Vagina (tissue), 2 donors: ENCODE measurements around the gene SORCS1. TPM values are rescaled to one million over a fixed set of nuclear protein-coding genes. Genes with fewer than 3 reads are reported as not detected.

Experiments used
- DNase-seq, 2 donors: peaks; one replicate each; pipeline ENCODE4 v3.0.0-alpha.2; 2017; ENCODE audit errors: extremely low spot score in 2 of 2
- H3K27ac ChIP-seq: fragments of 200-600 bp; sonication (generic); one replicate; pipeline ENCODE4 v1.5.1; 2019
- H3K27me3 ChIP-seq: fragments of 200-600 bp; sonication (generic); one replicate; pipeline ENCODE4 v1.5.1; 2019
- H3K36me3 ChIP-seq, 2 donors: fragments of 200-600 bp; sonication (generic); one replicate each; pipeline ENCODE4 v1.5.1; 2017 to 2019
- H3K4me1 ChIP-seq: fragments of 200-600 bp; sonication (generic); one replicate; pipeline ENCODE4 v1.5.1; 2019
- H3K4me3 ChIP-seq, 2 donors: fragments of 200-600 bp; sonication (generic); 1 replicate in 1 of 2; 2 replicates in 1 of 2; pipeline ENCODE4 v1.5.1; 2016 to 2019
- H3K9me3 ChIP-seq: fragments of 200-600 bp; sonication (generic); one replicate; pipeline ENCODE4 v1.5.1; 2019
- POLR2A ChIP-seq, 2 donors: fragments of 450-650 bp; IDR thresholded peaks; one replicate each; pipeline ENCODE4 v1.6.1; 2017; ENCODE audit warnings: antibody characterized with exemption in 2 of 2, mild to moderate bottlenecking in 2 of 2, moderate library complexity in 2 of 2
- POLR2AphosphoS5 ChIP-seq, 2 donors: sonication (generic); formaldehyde crosslinking; IDR thresholded peaks; one replicate each; pipeline ENCODE4 v1.9.0; 2017; ENCODE audit warnings: antibody characterized with exemption in 2 of 2, mild to moderate bottlenecking in 2 of 2, low read depth in 1 of 2; ENCODE audit not compliant: insufficient read depth in 1 of 2
- intact Hi-C: fragments of 100-400 bp; cut with DNase I; formaldehyde crosslinking; loops from one replicate; pipeline ENCODE4 v1.15.1; 2023
- total RNA-seq: library from RNA; depleted of rRNA; stranded (reverse); fragments of >200 nt; gene quantifications from one replicate; pipeline ENCODE4 v1.2.3, GENCODE V29; 2016
- TF ChIP-seq, protein P1 (sequence below), 3 experiments: fragments of 450-650 bp in 2 of 3; fragments of 200-600 bp in 1 of 3; sonication (generic) in 1 of 3; IDR thresholded peaks; one replicate each; pipeline ENCODE4 v1.5.1; 2017 to 2019; ENCODE audit warnings: antibody characterized with exemption in 3 of 3, mild to moderate bottlenecking in 2 of 3, moderate library complexity in 2 of 3

Gene SORCS1
- total RNA-seq, 1 donor from 2014 or later: 5.9 TPM

DNA sequence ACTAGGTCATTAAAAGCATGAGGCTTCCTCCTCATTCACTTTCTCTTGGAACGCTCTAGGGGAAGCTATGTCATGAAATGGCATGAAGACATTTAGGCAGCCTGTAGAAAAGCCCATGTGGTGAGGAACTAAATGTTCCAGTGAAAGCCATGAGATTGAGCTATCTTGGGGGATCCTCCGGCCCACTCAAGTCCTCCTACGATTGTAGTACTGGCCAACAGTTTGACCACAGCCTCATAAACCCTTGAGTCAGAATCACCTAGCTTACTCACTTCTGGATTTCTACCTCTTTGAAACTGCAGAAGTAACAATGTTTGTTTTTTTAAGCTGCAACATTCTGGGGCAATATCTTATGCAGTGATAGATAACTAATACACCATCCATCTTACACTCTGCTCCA is 605.1 kb downstream of the SORCS1 start:
- no peaks in the 10 kb centered on the region for H3K27me3 ChIP-seq
- H3K4me3 ChIP-seq: no peak overlapping the region
- H3K36me3 ChIP-seq: no peaks in the 10 kb centered on the region
- TF ChIP-seq POLR2AphosphoS5 (IDR thresholded peaks at IDR 0.05; ENCODE audit: insufficient read depth in 1 of 2, low read depth in 1 of 2): no peak
- no peak for TF ChIP-seq POLR2A (IDR thresholded peaks at IDR 0.05)
- TF ChIP-seq, protein P1, sequence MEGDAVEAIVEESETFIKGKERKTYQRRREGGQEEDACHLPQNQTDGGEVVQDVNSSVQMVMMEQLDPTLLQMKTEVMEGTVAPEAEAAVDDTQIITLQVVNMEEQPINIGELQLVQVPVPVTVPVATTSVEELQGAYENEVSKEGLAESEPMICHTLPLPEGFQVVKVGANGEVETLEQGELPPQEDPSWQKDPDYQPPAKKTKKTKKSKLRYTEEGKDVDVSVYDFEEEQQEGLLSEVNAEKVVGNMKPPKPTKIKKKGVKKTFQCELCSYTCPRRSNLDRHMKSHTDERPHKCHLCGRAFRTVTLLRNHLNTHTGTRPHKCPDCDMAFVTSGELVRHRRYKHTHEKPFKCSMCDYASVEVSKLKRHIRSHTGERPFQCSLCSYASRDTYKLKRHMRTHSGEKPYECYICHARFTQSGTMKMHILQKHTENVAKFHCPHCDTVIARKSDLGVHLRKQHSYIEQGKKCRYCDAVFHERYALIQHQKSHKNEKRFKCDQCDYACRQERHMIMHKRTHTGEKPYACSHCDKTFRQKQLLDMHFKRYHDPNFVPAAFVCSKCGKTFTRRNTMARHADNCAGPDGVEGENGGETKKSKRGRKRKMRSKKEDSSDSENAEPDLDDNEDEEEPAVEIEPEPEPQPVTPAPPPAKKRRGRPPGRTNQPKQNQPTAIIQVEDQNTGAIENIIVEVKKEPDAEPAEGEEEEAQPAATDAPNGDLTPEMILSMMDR (IDR thresholded peaks at IDR 0.05): no peak
- intact Hi-C loops: no loop called here
- DNase-seq: no peak
- no peaks in the 10 kb centered on the region for H3K9me3 ChIP-seq
- H3K4me1 ChIP-seq: no peaks in the 10 kb centered on the region
- no peak overlapping the region for H3K27ac ChIP-seq

DNA sequence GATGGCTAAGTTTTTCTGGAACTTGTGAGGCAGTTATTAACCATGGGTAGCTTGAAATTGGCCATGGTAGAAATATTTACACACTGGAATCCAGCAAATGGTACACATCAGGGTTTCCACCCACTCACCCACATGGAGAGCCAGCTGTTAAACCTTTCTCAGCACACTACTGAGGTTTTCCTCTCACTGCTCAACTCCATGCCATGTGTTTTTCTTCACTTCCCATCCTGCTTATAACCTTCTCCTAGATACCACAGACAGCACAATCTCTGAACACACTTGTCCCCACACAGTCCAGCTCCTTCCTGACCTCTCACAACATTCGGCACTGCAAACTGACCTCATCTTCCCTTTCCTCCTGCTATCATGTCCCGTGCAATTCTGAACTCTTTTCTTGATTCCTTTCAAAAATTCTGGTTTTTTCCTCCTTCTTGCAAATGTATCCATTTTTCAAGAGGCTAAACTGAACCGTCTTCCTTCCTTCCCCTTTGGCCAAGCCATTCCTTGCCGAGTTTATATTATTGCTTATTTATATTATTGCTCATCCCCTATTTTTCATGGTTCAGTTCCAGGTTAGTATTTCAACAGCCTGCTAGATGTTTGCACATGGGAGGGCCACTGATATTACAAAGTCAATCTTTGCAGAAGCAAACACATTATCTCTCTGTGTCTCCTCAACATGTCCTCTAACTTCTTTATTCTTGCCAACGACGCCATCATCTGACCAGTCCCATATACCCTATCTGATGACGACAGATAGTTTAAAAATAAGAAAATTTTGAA is 606.4 kb downstream of the SORCS1 start:
- intact Hi-C loops: no loop called here
- no peak for DNase-seq
- no peaks in the 10 kb centered on the region for H3K36me3 ChIP-seq
- TF ChIP-seq, protein P1 (IDR thresholded peaks at IDR 0.05): no peak
- TF ChIP-seq POLR2A (IDR thresholded peaks at IDR 0.05): no peak
- no peak for TF ChIP-seq POLR2AphosphoS5 (IDR thresholded peaks at IDR 0.05; ENCODE audit: insufficient read depth in 1 of 2, low read depth in 1 of 2)
- no peaks in the 10 kb centered on the region for H3K4me1 ChIP-seq
- no peak overlapping the region for H3K4me3 ChIP-seq
- H3K27ac ChIP-seq: no peak overlapping the region
- H3K9me3 ChIP-seq: no peaks in the 10 kb centered on the region
- no peaks in the 10 kb centered on the region for H3K27me3 ChIP-seq

DNA sequence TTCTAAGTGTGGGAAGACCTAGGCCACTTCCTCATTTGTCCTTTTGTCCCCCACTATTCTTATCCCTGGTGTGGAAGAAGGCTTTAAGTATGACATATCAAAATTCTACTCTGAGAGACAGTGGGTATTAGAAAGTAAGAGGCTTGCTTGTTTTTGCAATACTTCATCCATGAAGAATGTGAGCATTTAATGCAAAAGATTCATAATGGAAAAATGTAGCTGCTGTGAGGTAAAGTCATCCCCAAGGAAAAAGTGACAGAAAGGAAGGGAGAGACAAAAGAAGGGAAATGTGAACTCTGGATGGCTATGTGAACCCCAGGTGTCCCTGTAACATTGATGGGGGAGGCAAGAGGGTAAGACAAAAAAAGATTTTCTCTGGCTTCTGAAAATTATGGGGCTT is 607.5 kb downstream of the SORCS1 start:
- intact Hi-C loops: no loop called here
- H3K9me3 ChIP-seq: no peaks in the 10 kb centered on the region
- no peaks in the 10 kb centered on the region for H3K27me3 ChIP-seq
- H3K36me3 ChIP-seq: no peaks in the 10 kb centered on the region
- TF ChIP-seq POLR2AphosphoS5 (IDR thresholded peaks at IDR 0.05; ENCODE audit: insufficient read depth in 1 of 2, low read depth in 1 of 2) (no peak), POLR2A (IDR thresholded peaks at IDR 0.05) (no peak)
- TF ChIP-seq, protein P1 (IDR thresholded peaks at IDR 0.05): no peak
- DNase-seq: no peak
- H3K4me3 ChIP-seq: no peak overlapping the region
- no peaks in the 10 kb centered on the region for H3K4me1 ChIP-seq
- H3K27ac ChIP-seq: no peak overlapping the region

DNA sequence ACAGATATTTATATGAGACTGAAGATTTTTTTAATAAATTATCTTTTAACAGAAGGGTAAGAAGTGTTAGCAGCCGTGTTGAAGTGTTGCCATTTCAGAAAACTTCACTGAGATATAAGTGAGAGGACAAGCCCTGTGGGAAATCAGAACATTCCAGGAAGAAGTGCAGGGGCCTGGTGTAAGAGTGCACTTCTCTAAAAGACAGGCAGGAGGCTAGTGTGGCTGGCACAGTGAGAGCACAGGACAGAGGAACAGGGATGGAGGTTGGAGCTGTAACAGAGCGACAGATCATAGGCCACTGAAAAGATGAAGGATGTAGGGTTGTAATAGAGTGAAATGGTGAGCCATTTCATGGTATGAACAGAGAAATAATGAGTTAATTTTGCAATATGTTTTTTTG is 608.9 kb downstream of the SORCS1 start:
- no peak overlapping the region for H3K4me3 ChIP-seq
- no peak overlapping the region for H3K27ac ChIP-seq
- H3K9me3 ChIP-seq: no peaks in the 10 kb centered on the region
- DNase-seq: no peak
- H3K27me3 ChIP-seq: no peaks in the 10 kb centered on the region
- no peak for TF ChIP-seq POLR2AphosphoS5 (IDR thresholded peaks at IDR 0.05; ENCODE audit: insufficient read depth in 1 of 2, low read depth in 1 of 2)
- TF ChIP-seq POLR2A (IDR thresholded peaks at IDR 0.05): no peak
- TF ChIP-seq, protein P1 (IDR thresholded peaks at IDR 0.05): no peak
- H3K36me3 ChIP-seq: no peaks in the 10 kb centered on the region
- intact Hi-C loops: no loop called here
- H3K4me1 ChIP-seq: no peaks in the 10 kb centered on the region

DNA sequence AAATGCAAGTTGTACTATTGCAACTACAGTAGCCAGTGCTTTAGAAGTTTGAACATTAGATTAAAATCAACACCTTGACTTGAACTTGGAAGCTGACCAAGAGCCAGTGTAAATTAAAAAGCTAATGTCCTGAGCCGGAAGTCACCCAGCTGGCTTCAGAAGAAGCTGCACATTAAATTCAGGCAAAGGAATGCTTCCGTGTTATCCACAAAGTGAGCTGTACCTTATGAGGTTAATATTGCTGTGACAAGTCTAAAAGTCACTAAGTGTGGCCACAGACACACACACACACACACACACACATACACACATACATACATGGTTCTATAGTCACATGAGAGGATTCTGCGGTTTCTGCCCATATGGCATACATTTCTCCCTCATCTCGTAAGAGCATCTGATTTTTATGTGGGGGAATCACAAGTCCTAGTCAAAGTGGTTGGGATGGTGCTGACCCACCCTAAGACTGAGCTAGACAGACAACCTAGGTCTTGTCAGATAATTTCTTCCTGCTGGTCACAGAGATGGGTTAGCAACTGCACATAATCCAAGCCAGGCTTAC is 612.9 kb downstream of the SORCS1 start:
- intact Hi-C loops: no loop called here
- Histone ChIP-seq H3K4me3 (no peak overlapping the region), H3K9me3 (no peaks in the 10 kb centered on the region), H3K27me3 (no peaks in the 10 kb centered on the region), H3K27ac (no peak overlapping the region), H3K4me1 (no peaks in the 10 kb centered on the region), H3K36me3 (no peaks in the 10 kb centered on the region)
- DNase-seq: no peak
- no peak for TF ChIP-seq POLR2A (IDR thresholded peaks at IDR 0.05)
- TF ChIP-seq, protein P1 (IDR thresholded peaks at IDR 0.05): no peak
- no peak for TF ChIP-seq POLR2AphosphoS5 (IDR thresholded peaks at IDR 0.05; ENCODE audit: insufficient read depth in 1 of 2, low read depth in 1 of 2)
